ENCODE results near the gene SLC5A9. TPM values are rescaled to one million over a fixed set of nuclear protein-coding genes. Genes with fewer than 3 reads are reported as not detected.

SLC5A9 gene
- total and polyA plus RNA-seq, 2 experiments from 2014 or later, result 0.10 TPM

GRCh38 chr1:48221122-48221521 is 1.4 kb upstream of the SLC5A9 start (continued):
- TF ChIP-seq ZNF462 (CRISPR knock-in tag; IDR thresholded peaks at IDR 0.05) (no peak), NANOG (IDR thresholded peaks at IDR 0.05; ENCODE audit: borderline replicate concordance) (no peak), REST (IDR thresholded peaks at IDR 0.05; ENCODE audit: unreplicated experiment) (no peak), EZH2 (IDR thresholded peaks at IDR 0.05; ENCODE audit: low read depth, unreplicated experiment) (no peak), CREB1 (CRISPR knock-in tag; IDR thresholded peaks at IDR 0.05; ENCODE audit: low read depth) (no peak), ZNF331 (CRISPR knock-in tag; IDR thresholded peaks at IDR 0.05; ENCODE audit: low read depth) (no peak), POLR2AphosphoS5 (IDR thresholded peaks at IDR 0.05; ENCODE audit: low read depth) (no peak), STAT1 (IDR thresholded peaks at IDR 0.05; ENCODE audit: unreplicated experiment) (no peak), ETS1 (IDR thresholded peaks at IDR 0.05) (no peak)

Measured in GM23338 (cell line).